ENCODE results near the gene HLA-DQA1.

- no peak for TF ChIP-seq POLR2AphosphoS5 (IDR thresholded peaks at IDR 0.05; ENCODE audit: low read depth, low read length)
- no peak for TF ChIP-seq REST (IDR thresholded peaks at IDR 0.05; ENCODE audit: insufficient read depth in 1 of 2, low read depth in 2 of 2, low read length in 2 of 2)
- no peak for TF ChIP-seq TAF1 (IDR thresholded peaks at IDR 0.05; ENCODE audit: borderline replicate concordance, insufficient read depth, low read length)
These were observed 52.6 kb downstream of the HLA-DQA1 start for GRCh38 chr6:32689531-32690501.

Data from PFSK-1 (cell line).